IMR-90 (cell line): ENCODE data around the gene FASTKD1. TPM values are rescaled to one million over a fixed set of nuclear protein-coding genes. Genes with fewer than 3 reads are reported as not detected.

Experiments
- ATAC-seq: fragments of 200-7000 bp; cut with Tn5 transposase; 2 replicates; pipeline ENCODE4 v1.9.1; 2020; ENCODE audit warnings: low read depth, mild to moderate bottlenecking, moderate library complexity
- BruUV-seq: library from RNA; stranded (reverse); fragments of 400-500 nt; replicated peaks from 2 replicates; lab custom pipeline; 2021; lab: Mats Ljungman, UMichigan
- CTCF ChIA-PET: fragments of 300-600 bp; formaldehyde crosslinking; extraction: SDS; loops from one replicate; lab custom pipeline; 2021; ENCODE audit warnings: antibody characterized with exemption; lab: Yijun Ruan, JAX
- POLR2A ChIA-PET: fragments of 300-600 bp; sonication (Branson Sonifier 250); formaldehyde crosslinking; loops from one replicate; lab custom pipeline; 2022; ENCODE audit warnings: antibody characterized with exemption; ENCODE audit not compliant: unreplicated experiment; lab: Charles Lee
- DNase-seq: peaks from one replicate; pipeline ENCODE4 v3.0.0; 2013
- H2AFZ ChIP-seq: replicated peaks from 2 replicates; pipeline ENCODE3; 2013; ENCODE audit warnings: low read length, mild to moderate bottlenecking; ENCODE audit not compliant: poor library complexity
- H2AK5ac ChIP-seq: 2 replicates; pipeline ENCODE4 v1.6.1; 2013; ENCODE audit warnings: low read depth, low read length, inconsistent platforms
- H2AK9ac ChIP-seq: replicated peaks from 2 replicates; pipeline ENCODE3; 2013; ENCODE audit warnings: mild to moderate bottlenecking, low read depth, low read length, moderate library complexity; ENCODE audit not compliant: poor library complexity
- H2BK120ac ChIP-seq: 2 replicates; pipeline ENCODE4 v1.6.1; 2013; ENCODE audit warnings: low read depth, low read length, inconsistent platforms
- H2BK15ac ChIP-seq: 3 replicates; pipeline ENCODE4 v1.6.1; 2013; ENCODE audit warnings: low read depth, low read length, inconsistent platforms
- H2BK20ac ChIP-seq: 2 replicates; pipeline ENCODE4 v1.6.1; 2013; ENCODE audit warnings: low read depth, mild to moderate bottlenecking, inconsistent platforms, low read length, moderate library complexity
- H2BK5ac ChIP-seq: 2 replicates; pipeline ENCODE4 v1.6.1; 2013; ENCODE audit warnings: mild to moderate bottlenecking, low read depth, low read length, inconsistent platforms; ENCODE audit not compliant: poor library complexity, severe bottlenecking
- H3K14ac ChIP-seq: replicated peaks from 2 replicates; pipeline ENCODE4 v1.6.1; 2013; ENCODE audit warnings: low read depth, low read length, inconsistent platforms
- H3K18ac ChIP-seq: 2 replicates; pipeline ENCODE4 v1.6.1; 2013; ENCODE audit warnings: low read depth, low read length, control low read depth
- H3K23ac ChIP-seq: 2 replicates; pipeline ENCODE4 v1.6.1; 2013; ENCODE audit warnings: low read depth, low read length, inconsistent platforms
- H3K27ac ChIP-seq: 2 replicates; pipeline ENCODE4 v1.5.1; 2013; ENCODE audit warnings: mild to moderate bottlenecking, control low read depth, low read length; ENCODE audit not compliant: insufficient read depth
- H3K27me3 ChIP-seq: 2 replicates; pipeline ENCODE4 v1.6.1; 2013; ENCODE audit warnings: low read length; ENCODE audit not compliant: control insufficient read depth, insufficient read depth
- H3K36me3 ChIP-seq: 2 replicates; pipeline ENCODE4 v1.6.1; 2013; ENCODE audit warnings: low read length, mixed read lengths; ENCODE audit not compliant: control insufficient read depth, insufficient read depth
- H3K4ac ChIP-seq: 2 replicates; pipeline ENCODE4 v1.6.1; 2013; ENCODE audit warnings: low read depth, low read length, inconsistent platforms
- H3K4me1 ChIP-seq: 2 replicates; pipeline ENCODE4 v1.6.1; 2013; ENCODE audit warnings: low read length, mixed read lengths; ENCODE audit not compliant: control insufficient read depth, insufficient read depth
- H3K4me2 ChIP-seq: 2 replicates; pipeline ENCODE4 v1.6.1; 2013; ENCODE audit warnings: low read depth, mild to moderate bottlenecking, control low read depth, low read length, moderate library complexity
- H3K4me3 ChIP-seq: 2 replicates; pipeline ENCODE4 v1.5.1; 2013; ENCODE audit warnings: low read depth, mild to moderate bottlenecking, control low read depth, low read length, moderate library complexity; ENCODE audit not compliant: insufficient read depth
- H3K56ac ChIP-seq: 2 replicates; pipeline ENCODE4 v1.6.1; 2013; ENCODE audit warnings: low read length, inconsistent platforms; ENCODE audit not compliant: insufficient read depth; ENCODE audit errors: extremely low read depth
- H3K79me1 ChIP-seq, 2 experiments: 2 replicates each; pipeline ENCODE4 v1.6.1; 2013; ENCODE audit warnings: low read length in 2 of 2, inconsistent platforms in 1 of 2, low read depth in 1 of 2
- H3K9ac ChIP-seq: 2 replicates; pipeline ENCODE4 v1.6.1; 2013; ENCODE audit warnings: low read depth, low read length, control low read depth
- H3K9me1 ChIP-seq: 2 replicates; pipeline ENCODE4 v1.6.1; 2013; ENCODE audit warnings: low read length, inconsistent platforms; ENCODE audit not compliant: insufficient read depth
- H3K9me3 ChIP-seq: 2 replicates; pipeline ENCODE4 v1.6.1; 2013; ENCODE audit warnings: low read length; ENCODE audit not compliant: control insufficient read depth, insufficient read depth
- H4K20me1 ChIP-seq: 2 replicates; pipeline ENCODE4 v1.6.1; 2013; ENCODE audit warnings: low read length, inconsistent platforms; ENCODE audit not compliant: insufficient read depth
- H4K5ac ChIP-seq: 2 replicates; pipeline ENCODE4 v1.6.1; 2013; ENCODE audit warnings: mild to moderate bottlenecking, low read depth, low read length, control low read depth
- H4K8ac ChIP-seq, 2 experiments: 2 replicates each; pipeline ENCODE4 v1.6.1; 2013; ENCODE audit warnings: low read depth in 2 of 2, low read length in 2 of 2, control low read depth in 1 of 2, inconsistent platforms in 1 of 2
- H4K91ac ChIP-seq: 2 replicates; pipeline ENCODE4 v1.6.1; 2013; ENCODE audit warnings: low read depth, low read length, inconsistent platforms; ENCODE audit not compliant: insufficient read depth
- CEBPB ChIP-seq: IDR thresholded peaks from 2 replicates; pipeline ENCODE4 v1.6.1; 2012; ENCODE audit warnings: low read depth, low read length, improper control_type of control experiment
- MAFK ChIP-seq: IDR thresholded peaks from 2 replicates; pipeline ENCODE4 v1.6.1; 2012; ENCODE audit warnings: low read depth, low read length, improper control_type of control experiment
- NFE2L2 ChIP-seq: fragments of 150-350 bp; IDR thresholded peaks from 2 replicates; pipeline ENCODE4 v1.6.1; 2016; ENCODE audit warnings: low read depth, mild to moderate bottlenecking, low read length
- RCOR1 ChIP-seq: IDR thresholded peaks from 2 replicates; pipeline ENCODE4 v1.6.1; 2012; ENCODE audit warnings: mild to moderate bottlenecking, low read length, improper control_type of control experiment; ENCODE audit not compliant: insufficient replicate concordance
- WGBS, 2 experiments: methylation state at CpG; one replicate each; pipeline versions ENCODE4 v1.1.5 to v1.1.7; 2013; ENCODE audit warnings: missing lambda C conversion rate in 2 of 2; ENCODE audit not compliant: insufficient read length in 1 of 2; ENCODE audit errors: extremely low coverage in 2 of 2; 5-methylcytosine and 5-hydroxymethylcytosine counted together
- dilution Hi-C: fragments of 300-500 bp; cut with HindIII; formaldehyde crosslinking; loops from one replicate; pipeline ENCODE4 v1.14.3; 2018; ENCODE audit warnings: low sequenced_read_pairs; ENCODE audit not compliant: unreplicated experiment
- in situ Hi-C: fragments of 300-500 bp; cut with MboI; formaldehyde crosslinking; loops from 3 replicates; pipeline ENCODE4 v1.14.3; 2019; ENCODE audit warnings: low sequenced_read_pairs, inconsistent platforms, mixed read lengths
- intact Hi-C: fragments of 100-400 bp; cut with micrococcal nuclease; formaldehyde crosslinking; loops from 2 replicates; pipeline ENCODE4 v1.10.0; 2022
- polyA plus RNA-seq, 3 experiments: library from polyadenylated mRNA; depleted of rRNA; stranded (reverse); fragments of >200 nt; gene quantifications; 2 replicates each; pipeline ENCODE4 v1.2.3, GENCODE V29; 2012; ENCODE audit warnings: low replicate concordance in 1 of 3
- total RNA-seq: library from RNA; depleted of rRNA; stranded (reverse); fragments of >200 nt; gene quantifications from 2 replicates; pipeline ENCODE4 v1.2.3, GENCODE V29; 2012

Gene FASTKD1
- total and polyA plus RNA-seq, 2 of the 4 experiments (the other 2 are of a cell fraction) = 11.4 to 11.5 TPM

DNA sequence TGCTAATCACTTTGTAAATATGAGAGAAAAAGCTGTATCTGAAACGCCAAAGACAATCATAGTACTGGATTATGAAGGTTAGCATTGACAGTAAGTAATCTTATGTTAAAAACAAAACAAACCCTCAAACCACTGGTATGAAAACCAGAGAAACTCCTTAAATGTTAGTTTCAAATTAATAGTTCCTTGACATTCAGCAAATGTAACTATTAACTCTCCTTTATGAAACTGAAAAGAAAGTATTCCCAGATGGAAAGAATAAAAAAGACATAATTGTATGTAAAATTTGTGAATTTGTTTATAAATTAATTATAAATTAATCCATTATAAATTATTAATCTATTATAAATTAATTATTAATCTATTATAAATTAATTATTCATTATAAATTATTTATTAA is 12.3 kb downstream of the FASTKD1 start:
- H3K56ac ChIP-seq = no peak overlapping the region
- no TSS peak for BruUV-seq
- H3K9me3 ChIP-seq = no peaks in the 10 kb centered on the region
- no peaks in the 10 kb centered on the region for H3K9me1 ChIP-seq
- H3K18ac ChIP-seq = no peak overlapping the region
- ChIA-PET CTCF (no interaction called here), POLR2A (no interaction called here)
- DNase-seq (no peak), ATAC-seq (no peak)
- no peak overlapping the region for H3K9ac ChIP-seq
- no peaks in the 10 kb centered on the region for H3K27me3 ChIP-seq
- no peak overlapping the region for H2BK120ac ChIP-seq
- H2BK5ac ChIP-seq = no peak overlapping the region
- H2BK20ac ChIP-seq = no peak overlapping the region
- H3K23ac ChIP-seq = no peak overlapping the region
- no peak overlapping the region for H4K5ac ChIP-seq
- H4K8ac ChIP-seq = no peak overlapping the region
- TF ChIP-seq MAFK (no peak), RCOR1 (no peak), NFE2L2 (no peak), CEBPB (no peak)
- no peak overlapping the region for H4K91ac ChIP-seq
- H3K14ac ChIP-seq = no peak overlapping the region
- no peak overlapping the region for H2AFZ ChIP-seq
- H3K4me2 ChIP-seq = no peak overlapping the region
- no peaks in the 10 kb centered on the region for H3K79me1 ChIP-seq
- H3K27ac ChIP-seq = no peak overlapping the region
- H2BK15ac ChIP-seq = no peak overlapping the region
- dilution Hi-C loops = no loop called here
- H3K36me3 ChIP-seq = peaks cover 2% of the 10 kb centered on the region; the same call in 1 of the 2 replicates
- no peaks in the 10 kb centered on the region for H3K4me1 ChIP-seq
- H4K20me1 ChIP-seq = no peaks in the 10 kb centered on the region
- in situ Hi-C loops = no loop called here
- intact Hi-C loops = no loop called here
- no peak overlapping the region for H3K4ac ChIP-seq
- WGBS, 2 experiments = no CpG with 5 or more reads among the region's 1 CpG
- no peak overlapping the region for H2AK5ac ChIP-seq
- no peak overlapping the region for H3K4me3 ChIP-seq
- H2AK9ac ChIP-seq = no peak overlapping the region
